ENCODE measurements around the gene EIF2B4.

- TF ChIP-seq EHMT2 (IDR thresholded peaks at IDR 0.05; ENCODE audit: low read depth): no peak
- no peak for TF ChIP-seq CTCF (IDR thresholded peaks at IDR 0.05)
- no peak for TF ChIP-seq JUN (IDR thresholded peaks at IDR 0.05)
- TF ChIP-seq CHD2 (IDR thresholded peaks at IDR 0.05; ENCODE audit: low read length, partially characterized antibody): no peak
Measured at GRCh38 chr2:27412419-27413152, 42.4 kb upstream of the EIF2B4 start.

Measured in A549 (cell line).